C4-2B (cell line): ENCODE data around the gene OR6C68.

ENCODE experiments used
- H3K27ac ChIP-seq: fragments of 450-650 bp; 2 replicates; pipeline ENCODE4 v1.5.1; 2017
- ZFX ChIP-seq: fragments of 450-650 bp; IDR thresholded peaks from 2 replicates; pipeline ENCODE4 v1.6.1; 2017
- TF ChIP-seq, protein P1 (sequence below): fragments of 450-650 bp; conservative IDR thresholded peaks from 2 replicates; pipeline ENCODE4 v1.5.1; 2017; ENCODE audit warnings: mild to moderate bottlenecking

Gene OR6C68

DNA sequence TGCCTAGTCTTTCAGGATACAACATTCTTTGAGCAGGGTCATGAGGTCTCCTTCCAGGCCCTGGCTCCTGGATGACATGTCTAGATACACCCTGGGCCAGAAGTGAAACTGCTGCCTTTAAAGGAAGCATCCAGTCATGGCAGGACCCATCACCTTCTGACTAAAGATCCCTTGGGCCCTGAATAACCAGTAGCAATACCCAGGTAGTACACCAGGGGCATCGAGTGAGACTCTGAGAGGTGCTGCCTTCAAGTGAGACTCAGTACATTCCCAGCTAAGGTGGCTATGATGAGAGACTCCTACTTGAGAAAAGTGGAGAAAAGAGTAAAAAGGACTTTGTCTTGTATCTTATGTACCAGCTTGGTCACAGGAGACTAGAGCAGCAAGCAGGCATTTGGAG is 23.5 kb downstream of the OR6C68 start:
- TF ChIP-seq, protein P1, sequence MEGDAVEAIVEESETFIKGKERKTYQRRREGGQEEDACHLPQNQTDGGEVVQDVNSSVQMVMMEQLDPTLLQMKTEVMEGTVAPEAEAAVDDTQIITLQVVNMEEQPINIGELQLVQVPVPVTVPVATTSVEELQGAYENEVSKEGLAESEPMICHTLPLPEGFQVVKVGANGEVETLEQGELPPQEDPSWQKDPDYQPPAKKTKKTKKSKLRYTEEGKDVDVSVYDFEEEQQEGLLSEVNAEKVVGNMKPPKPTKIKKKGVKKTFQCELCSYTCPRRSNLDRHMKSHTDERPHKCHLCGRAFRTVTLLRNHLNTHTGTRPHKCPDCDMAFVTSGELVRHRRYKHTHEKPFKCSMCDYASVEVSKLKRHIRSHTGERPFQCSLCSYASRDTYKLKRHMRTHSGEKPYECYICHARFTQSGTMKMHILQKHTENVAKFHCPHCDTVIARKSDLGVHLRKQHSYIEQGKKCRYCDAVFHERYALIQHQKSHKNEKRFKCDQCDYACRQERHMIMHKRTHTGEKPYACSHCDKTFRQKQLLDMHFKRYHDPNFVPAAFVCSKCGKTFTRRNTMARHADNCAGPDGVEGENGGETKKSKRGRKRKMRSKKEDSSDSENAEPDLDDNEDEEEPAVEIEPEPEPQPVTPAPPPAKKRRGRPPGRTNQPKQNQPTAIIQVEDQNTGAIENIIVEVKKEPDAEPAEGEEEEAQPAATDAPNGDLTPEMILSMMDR, result no peak; the same call in 1 of the 2 replicates
- TF ChIP-seq ZFX, result no peak
- H3K27ac ChIP-seq, result no peak overlapping the region

DNA sequence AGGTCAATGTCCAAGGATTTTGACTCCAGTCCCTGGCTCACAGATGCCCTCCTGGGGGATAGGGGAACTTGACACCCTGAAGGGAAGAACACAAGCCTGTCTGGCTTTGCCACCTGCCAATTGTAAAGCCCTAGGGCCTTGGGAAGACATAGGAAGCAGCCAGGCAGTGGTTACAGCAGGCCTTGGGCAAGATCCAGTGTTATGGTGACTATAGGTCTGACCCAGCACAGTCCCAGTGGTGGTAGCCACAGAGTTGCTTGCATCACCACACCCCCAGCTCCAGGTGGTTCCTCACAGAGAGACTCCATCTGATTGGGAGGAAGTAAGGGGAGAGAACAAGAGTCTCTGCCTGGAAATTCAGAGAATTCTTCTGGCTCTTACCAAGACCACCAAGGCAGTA is 24.2 kb downstream of the OR6C68 start:
- TF ChIP-seq, protein P1, result no peak
- no peak for TF ChIP-seq ZFX
- H3K27ac ChIP-seq, result no peak overlapping the region
